C4-2B (cell line): Measurements from ENCODE around the gene FOXR1.

Experiments
- ZFX ChIP-seq: fragments of 450-650 bp; IDR thresholded peaks from 2 replicates; pipeline ENCODE4 v1.6.1; 2017
- TF ChIP-seq, protein P1 (sequence below): fragments of 450-650 bp; conservative IDR thresholded peaks from 2 replicates; pipeline ENCODE4 v1.5.1; 2017; ENCODE audit warnings: mild to moderate bottlenecking

DNA sequence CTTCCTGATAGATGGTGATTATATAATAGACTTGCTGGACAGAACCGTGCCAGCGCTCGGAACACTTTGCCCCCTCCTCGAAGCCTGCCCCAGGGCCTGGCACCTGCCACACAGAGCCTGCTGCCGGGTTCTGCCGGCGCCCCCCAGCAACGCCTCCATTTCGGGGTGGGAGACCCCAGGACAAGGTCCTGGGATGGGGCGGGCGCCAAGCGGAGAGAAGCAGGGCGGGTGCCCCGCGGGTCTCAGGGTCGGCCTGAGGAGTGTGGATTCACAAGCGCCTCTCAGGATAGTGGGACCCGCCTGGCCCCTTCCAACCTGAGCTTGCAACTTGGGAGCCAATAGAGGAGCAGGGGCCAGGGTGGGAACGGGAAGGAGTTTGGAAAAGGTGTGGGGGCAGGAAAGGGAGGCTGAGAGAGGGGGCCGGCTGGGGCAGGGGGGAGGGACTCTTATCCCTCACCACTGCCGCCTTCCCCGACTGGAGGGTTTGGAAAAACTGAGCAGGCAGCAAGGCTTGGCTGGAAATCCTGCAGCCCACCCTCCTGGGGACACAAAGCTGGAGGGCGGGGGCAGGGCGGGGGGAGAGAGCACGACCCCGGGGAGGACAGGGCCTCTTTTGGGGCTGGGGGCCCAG lies 42.6 kb upstream of the FOXR1 start:
- TF ChIP-seq, protein P1, sequence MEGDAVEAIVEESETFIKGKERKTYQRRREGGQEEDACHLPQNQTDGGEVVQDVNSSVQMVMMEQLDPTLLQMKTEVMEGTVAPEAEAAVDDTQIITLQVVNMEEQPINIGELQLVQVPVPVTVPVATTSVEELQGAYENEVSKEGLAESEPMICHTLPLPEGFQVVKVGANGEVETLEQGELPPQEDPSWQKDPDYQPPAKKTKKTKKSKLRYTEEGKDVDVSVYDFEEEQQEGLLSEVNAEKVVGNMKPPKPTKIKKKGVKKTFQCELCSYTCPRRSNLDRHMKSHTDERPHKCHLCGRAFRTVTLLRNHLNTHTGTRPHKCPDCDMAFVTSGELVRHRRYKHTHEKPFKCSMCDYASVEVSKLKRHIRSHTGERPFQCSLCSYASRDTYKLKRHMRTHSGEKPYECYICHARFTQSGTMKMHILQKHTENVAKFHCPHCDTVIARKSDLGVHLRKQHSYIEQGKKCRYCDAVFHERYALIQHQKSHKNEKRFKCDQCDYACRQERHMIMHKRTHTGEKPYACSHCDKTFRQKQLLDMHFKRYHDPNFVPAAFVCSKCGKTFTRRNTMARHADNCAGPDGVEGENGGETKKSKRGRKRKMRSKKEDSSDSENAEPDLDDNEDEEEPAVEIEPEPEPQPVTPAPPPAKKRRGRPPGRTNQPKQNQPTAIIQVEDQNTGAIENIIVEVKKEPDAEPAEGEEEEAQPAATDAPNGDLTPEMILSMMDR = no peak
- TF ChIP-seq ZFX = no peak
